ENCODE data around the gene SLC29A4. TPM values are rescaled to one million over a fixed set of nuclear protein-coding genes. Genes with fewer than 3 reads are reported as not detected.

Gene SLC29A4
- total and polyA plus RNA-seq, 8 donors: 2.4 to 8.2 (median 3.9) TPM

- Histone ChIP-seq H3K4me1 (peaks cover 0 to 14% (median 3%) of the 10 kb centered on the region in 4 donors), H3K36me3 (no peaks in the 10 kb centered on the region), H3K4me3 (no peak overlapping the region), H3K27me3 (peaks cover 0 to 30% (median 3%) of the 10 kb centered on the region in 3 donors), H3K27ac (no peak overlapping the region), H3K9me3 (no peaks in the 10 kb centered on the region)
- TF ChIP-seq POLR2A (IDR thresholded peaks at IDR 0.05) (no peak), POLR2AphosphoS5 (IDR thresholded peaks at IDR 0.05) (no peak), EP300 (IDR thresholded peaks at IDR 0.05) (no peak)
- TF ChIP-seq, protein P1, sequence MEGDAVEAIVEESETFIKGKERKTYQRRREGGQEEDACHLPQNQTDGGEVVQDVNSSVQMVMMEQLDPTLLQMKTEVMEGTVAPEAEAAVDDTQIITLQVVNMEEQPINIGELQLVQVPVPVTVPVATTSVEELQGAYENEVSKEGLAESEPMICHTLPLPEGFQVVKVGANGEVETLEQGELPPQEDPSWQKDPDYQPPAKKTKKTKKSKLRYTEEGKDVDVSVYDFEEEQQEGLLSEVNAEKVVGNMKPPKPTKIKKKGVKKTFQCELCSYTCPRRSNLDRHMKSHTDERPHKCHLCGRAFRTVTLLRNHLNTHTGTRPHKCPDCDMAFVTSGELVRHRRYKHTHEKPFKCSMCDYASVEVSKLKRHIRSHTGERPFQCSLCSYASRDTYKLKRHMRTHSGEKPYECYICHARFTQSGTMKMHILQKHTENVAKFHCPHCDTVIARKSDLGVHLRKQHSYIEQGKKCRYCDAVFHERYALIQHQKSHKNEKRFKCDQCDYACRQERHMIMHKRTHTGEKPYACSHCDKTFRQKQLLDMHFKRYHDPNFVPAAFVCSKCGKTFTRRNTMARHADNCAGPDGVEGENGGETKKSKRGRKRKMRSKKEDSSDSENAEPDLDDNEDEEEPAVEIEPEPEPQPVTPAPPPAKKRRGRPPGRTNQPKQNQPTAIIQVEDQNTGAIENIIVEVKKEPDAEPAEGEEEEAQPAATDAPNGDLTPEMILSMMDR (IDR thresholded peaks at IDR 0.05): no peak
- intact Hi-C loops (cut with DNase I; ENCODE audit: low total_unique reads): no loop called here
- WGBS, 5 donors: 81 to 85% (median 83%) methylated on average over 13 to 14 of the region's 14 CpGs
- DNase-seq: no peak
Measured at GRCh38 chr7:5294169-5294987, 11.6 kb downstream of the SLC29A4 start.

GRCh38 chr7:5295039-5296014 is 12.6 kb downstream of the SLC29A4 start:
- Histone ChIP-seq H3K27ac (no peak overlapping the region), H3K9me3 (no peaks in the 10 kb centered on the region), H3K4me3 (no peak overlapping the region), H3K4me1 (peaks cover 0 to 14% (median 3%) of the 10 kb centered on the region in 4 donors), H3K36me3 (no peaks in the 10 kb centered on the region), H3K27me3 (peaks cover 0 to 30% (median 3%) of the 10 kb centered on the region in 3 donors)
- intact Hi-C loops (cut with DNase I; ENCODE audit: low total_unique reads): no loop called here
- DNase-seq: no peak
- 85 to 93% (median 86%) methylated on average over 22 to 33 of the region's 33 CpGs for WGBS, 5 donors
- no peak for TF ChIP-seq EP300 (IDR thresholded peaks at IDR 0.05)

GRCh38 chr7:5296015-5296610 is 13.4 kb downstream of the SLC29A4 start:
- Histone ChIP-seq H3K4me3 (no peak overlapping the region), H3K4me1 (peaks cover 0 to 14% (median 3%) of the 10 kb centered on the region in 4 donors), H3K27me3 (peaks cover 0 to 30% (median 3%) of the 10 kb centered on the region in 3 donors), H3K36me3 (no peaks in the 10 kb centered on the region), H3K27ac (no peak overlapping the region), H3K9me3 (no peaks in the 10 kb centered on the region)
- TF ChIP-seq POLR2A (IDR thresholded peaks at IDR 0.05) (no peak), POLR2AphosphoS5 (IDR thresholded peaks at IDR 0.05) (no peak), EP300 (IDR thresholded peaks at IDR 0.05) (no peak)
- TF ChIP-seq, protein P1 (IDR thresholded peaks at IDR 0.05): no peak
- intact Hi-C loops (cut with DNase I; ENCODE audit: low total_unique reads): no loop called here
- no peak for DNase-seq
- 30 to 49% (median 38%) methylated on average over 12 to 29 of the region's 29 CpGs for WGBS, 5 donors

DNA sequence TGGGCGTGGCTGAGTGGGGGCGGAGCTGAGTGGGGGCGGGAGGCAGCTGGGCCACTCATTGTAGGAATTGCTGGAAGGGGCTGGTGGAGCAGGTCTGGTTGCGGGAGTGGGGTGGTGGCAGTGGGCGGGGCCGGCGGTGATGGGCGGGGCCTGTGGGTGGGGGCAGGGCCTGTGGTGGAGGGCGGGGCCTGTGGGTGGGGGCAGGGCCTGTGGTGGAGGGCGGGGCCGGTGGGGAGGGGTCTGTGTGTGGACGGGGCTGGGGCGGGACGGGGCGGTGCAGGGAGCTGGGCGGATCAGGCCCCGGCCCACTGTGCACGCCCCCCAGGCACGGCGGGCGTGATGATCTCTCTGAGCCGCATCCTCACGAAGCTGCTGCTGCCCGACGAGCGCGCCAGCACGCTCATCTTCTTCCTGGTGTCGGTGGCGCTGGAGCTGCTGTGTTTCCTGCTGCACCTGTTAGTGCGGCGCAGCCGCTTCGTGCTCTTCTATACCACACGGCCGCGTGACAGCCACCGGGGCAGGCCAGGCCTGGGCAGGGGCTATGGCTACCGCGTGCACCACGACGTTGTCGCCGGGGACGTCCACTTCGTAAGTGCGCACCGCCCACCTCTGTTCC is 14.0 kb downstream of the SLC29A4 start:
- Histone ChIP-seq H3K4me3 (peak overlapping the region in 2 of 4 donors; percentile 9 to 22), H3K4me1 (peaks cover 0 to 14% (median 3%) of the 10 kb centered on the region in 4 donors), H3K27me3 (peaks cover 0 to 30% (median 3%) of the 10 kb centered on the region in 3 donors), H3K36me3 (no peaks in the 10 kb centered on the region), H3K9me3 (no peaks in the 10 kb centered on the region), H3K27ac (no peak overlapping the region)
- WGBS, 5 donors: 21 to 48% (median 35%) methylated on average over 7 to 48 of the region's 48 CpGs
- intact Hi-C loops (cut with DNase I; ENCODE audit: low total_unique reads): no loop called here
- peak in 1 of 2 donors; percentile 76 for DNase-seq
- TF ChIP-seq POLR2AphosphoS5 (IDR thresholded peaks at IDR 0.05) (no peak), EP300 (IDR thresholded peaks at IDR 0.05) (no peak), POLR2A (IDR thresholded peaks at IDR 0.05) (no peak)
- TF ChIP-seq, protein P1 (IDR thresholded peaks at IDR 0.05): no peak

All from stomach (tissue), 9 donors.